HG02981 (cell line): ENCODE measurements around the gene PCDH17.

ENCODE experiments used
- ATAC-seq: cut with Tn5 transposase; IDR thresholded peaks from one replicate; pipeline ENCODE4 v1.9.1; 2021; ENCODE audit warnings: mild to moderate bottlenecking, moderate library complexity; ENCODE audit not compliant: unreplicated experiment

Gene PCDH17

DNA sequence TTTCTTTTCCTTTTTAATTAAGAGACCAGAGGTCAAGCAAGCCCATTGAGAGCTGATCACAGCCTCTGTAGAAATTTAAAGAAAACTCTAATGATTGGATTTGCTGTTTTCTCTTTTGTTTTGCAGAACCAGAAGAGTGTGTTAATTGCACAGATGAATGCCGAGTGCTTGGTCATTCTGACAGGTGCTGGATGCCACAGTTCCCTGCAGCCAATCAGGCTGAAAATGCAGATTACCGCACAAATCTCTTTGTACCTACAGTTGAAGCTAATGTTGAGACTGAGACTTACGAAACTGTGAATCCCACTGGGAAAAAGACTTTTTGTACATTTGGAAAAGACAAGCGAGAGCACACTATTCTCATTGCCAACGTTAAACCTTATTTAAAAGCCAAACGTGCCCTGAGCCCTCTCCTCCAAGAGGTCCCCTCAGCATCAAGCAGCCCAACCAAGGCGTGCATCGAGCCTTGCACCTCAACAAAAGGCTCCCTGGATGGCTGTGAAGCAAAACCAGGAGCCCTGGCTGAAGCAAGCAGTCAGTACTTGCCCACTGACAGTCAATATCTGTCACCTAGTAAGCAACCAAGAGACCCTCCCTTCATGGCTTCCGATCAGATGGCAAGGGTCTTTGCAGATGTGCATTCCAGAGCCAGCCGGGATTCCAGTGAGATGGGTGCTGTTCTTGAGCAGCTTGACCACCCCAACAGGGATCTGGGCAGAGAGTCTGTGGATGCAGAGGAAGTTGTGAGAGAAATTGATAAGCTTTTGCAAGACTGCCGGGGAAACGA is 93.1 kb downstream of the PCDH17 start:
- ATAC-seq = no peak

DNA sequence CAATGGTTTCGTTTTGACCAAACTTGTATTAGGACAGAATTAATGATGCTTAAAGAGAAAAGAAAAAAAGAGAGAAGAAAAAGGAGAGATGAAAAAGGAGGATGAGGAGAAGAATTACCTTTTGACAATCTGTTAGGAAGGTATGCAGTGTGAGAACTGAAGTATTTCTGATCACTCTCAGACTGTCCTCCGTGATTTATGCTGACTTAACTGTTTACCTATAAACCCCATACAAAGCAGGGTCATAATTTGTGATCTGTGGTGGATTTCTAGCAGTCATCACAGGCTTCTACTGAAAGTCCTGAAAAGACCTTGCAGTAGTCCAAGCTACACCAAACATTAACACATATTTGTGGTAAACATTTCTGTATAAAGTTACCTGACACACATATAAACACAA is 93.9 kb downstream of the PCDH17 start:
- no peak for ATAC-seq

- ATAC-seq = no peak
These were observed 95.4 kb downstream of the PCDH17 start for GRCh38 chr13:57726981-57727380.

DNA sequence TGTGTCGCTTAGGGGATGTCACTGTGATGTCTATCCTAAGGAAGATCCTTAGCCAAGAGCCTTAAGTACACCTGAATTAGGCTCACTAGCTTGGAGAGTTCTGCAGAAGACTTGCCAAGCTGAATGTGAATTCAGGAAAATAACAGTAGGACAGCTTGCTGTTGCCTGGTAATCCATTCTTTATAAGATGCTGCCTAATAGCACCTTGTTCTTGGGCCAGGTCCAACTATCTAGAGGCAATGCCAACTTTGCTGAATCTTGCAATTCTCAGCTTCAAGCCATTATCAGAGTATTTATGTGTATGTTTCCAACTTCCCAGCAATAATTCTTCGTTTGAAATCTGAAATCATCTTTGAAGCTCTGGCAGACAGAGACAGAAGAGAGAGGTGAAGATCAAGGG is 102.8 kb downstream of the PCDH17 start:
- no peak for ATAC-seq

DNA sequence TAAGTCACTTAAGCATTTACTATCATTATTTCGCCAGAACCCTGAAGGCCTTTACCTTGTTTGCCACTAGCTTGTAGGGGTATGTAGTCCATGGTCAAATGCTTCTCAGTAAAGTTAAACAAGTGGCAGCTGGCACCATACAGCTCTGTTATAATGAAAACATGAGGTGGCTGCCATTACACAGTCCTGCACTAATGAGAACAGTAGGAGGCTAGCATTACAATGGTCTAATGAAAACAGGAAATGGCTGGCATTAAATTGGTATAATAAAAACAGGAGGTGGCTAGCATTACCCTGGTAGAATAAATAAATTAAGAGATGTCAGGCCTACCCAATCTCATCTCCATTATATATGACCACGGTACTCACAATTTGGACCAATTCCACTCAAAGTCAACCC is 107.5 kb downstream of the PCDH17 start:
- no peak for ATAC-seq

GRCh38 chr13:57739543-57740190 is 108.1 kb downstream of the PCDH17 start:
- no peak for ATAC-seq

GRCh38 chr13:57740719-57741118 is 109.2 kb downstream of the PCDH17 start:
- ATAC-seq = no peak

DNA sequence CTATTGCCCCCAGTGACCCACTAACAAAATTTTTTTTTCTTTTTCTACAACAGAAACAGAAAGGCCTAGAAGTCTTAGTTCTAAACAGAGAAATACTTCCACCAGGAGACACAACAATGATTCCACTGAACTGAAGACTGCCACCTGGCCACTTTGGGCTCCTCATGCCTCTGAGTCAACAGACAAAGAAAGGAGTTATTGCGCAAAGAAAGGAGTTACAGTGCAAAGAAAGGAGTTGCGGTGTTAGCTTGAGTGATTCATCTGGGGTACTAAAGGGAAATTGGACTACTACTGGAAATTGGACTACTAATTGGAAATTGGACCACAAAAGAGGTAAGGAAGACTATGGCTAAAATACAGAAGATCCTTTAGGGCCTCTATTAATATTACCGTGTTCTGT is 116.6 kb downstream of the PCDH17 start:
- ATAC-seq = no peak

DNA sequence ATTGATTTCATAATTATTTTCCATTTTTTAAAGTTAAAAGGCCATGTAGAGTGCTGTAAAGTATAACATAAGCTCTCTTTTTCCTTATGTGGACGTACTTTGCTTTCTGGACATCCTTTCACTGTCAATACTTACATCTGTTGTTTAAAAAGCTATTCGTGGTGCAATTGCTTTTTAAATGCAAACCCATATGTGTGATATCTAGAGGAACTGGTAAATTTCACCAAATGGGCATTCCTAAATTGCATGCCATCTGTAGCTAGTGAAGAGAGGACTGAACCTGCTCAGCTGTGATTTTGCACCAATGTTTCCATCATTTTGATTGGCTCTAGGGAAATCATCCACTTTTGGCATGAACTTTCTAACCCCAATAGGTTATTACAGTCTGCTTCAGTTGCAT is 129.4 kb downstream of the PCDH17 start:
- ATAC-seq = no peak

- no peak for ATAC-seq
These were observed 132.1 kb downstream of the PCDH17 start for GRCh38 chr13:57763689-57764088.
